ENCODE measurements around the gene TMEM250.

The TMEM250 gene

GRCh38 chr9:136098210-136098609 lies 20.5 kb downstream of the TMEM250 start:
- Histone ChIP-seq H3K27me3 (ENCODE audit: insufficient read depth, low read length) (0 out of 2 replicates have a peak, but pooled peaks cover 6% of the 10 kb centered on the region), H3K9me2 (ENCODE audit: low read depth, low read length) (no peaks in the 10 kb centered on the region), H3K79me2 (ENCODE audit: insufficient read depth, low read length) (no peaks in the 10 kb centered on the region), H3K4me1 (ENCODE audit: insufficient read depth, low read length, severe bottlenecking) (no peaks in the 10 kb centered on the region), H3K4me3 (ENCODE audit: low read depth, low read length, poor library complexity, severe bottlenecking) (no peak overlapping the region), H3K4me2 (ENCODE audit: low read length) (no peak overlapping the region), H4K20me1 (ENCODE audit: insufficient read depth, low read length) (no peaks in the 10 kb centered on the region), H3K27ac (ENCODE audit: low read depth, low read length, poor library complexity, severe bottlenecking) (no peak overlapping the region), H2AFZ (ENCODE audit: low read length) (no peak overlapping the region), H3K9ac (ENCODE audit: low read length) (no peak overlapping the region), H3K36me3 (ENCODE audit: insufficient read depth, low read length) (no peaks in the 10 kb centered on the region), H3F3A (ENCODE audit: insufficient read depth, low read length) (no peaks in the 10 kb centered on the region), H3K9me3 (ENCODE audit: low read length) (no peaks in the 10 kb centered on the region)
- TF ChIP-seq CTCF (IDR thresholded peaks at IDR 0.05; ENCODE audit: low read length) = no peak
- no peak for TF ChIP-seq EZH2 (IDR thresholded peaks at IDR 0.05; ENCODE audit: borderline replicate concordance, low read length)

DNA sequence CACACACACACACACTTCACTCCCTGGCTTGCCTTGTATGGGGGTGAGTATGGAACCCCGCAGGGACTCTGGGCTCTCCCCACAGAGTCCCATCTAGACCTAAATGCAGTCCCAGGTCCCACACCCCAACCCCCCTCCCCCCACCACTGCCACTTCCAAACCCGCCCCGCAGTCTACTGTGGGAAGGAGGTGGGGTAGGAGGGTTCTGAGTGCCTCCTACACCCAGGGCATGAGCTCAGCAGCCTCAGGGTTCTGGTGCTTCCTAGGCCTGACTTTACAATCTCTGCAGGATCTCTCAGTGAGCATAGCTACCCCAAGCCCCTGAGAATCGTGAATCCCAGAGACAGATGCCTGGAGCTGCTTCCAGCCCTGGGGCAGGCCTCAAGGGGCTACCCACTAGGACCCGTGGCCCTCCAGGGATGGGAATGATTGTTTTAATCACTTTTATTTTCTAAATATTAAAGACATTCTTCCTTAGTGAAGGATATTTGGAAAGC lies 22.1 kb downstream of the TMEM250 start:
- no peak overlapping the region for H3K27ac ChIP-seq (ENCODE audit: low read depth, low read length, poor library complexity, severe bottlenecking)
- no peaks in the 10 kb centered on the region for H3K9me3 ChIP-seq (ENCODE audit: low read length)
- no peak overlapping the region for H3K4me2 ChIP-seq (ENCODE audit: low read length)
- H4K20me1 ChIP-seq (ENCODE audit: insufficient read depth, low read length) = no peaks in the 10 kb centered on the region
- TF ChIP-seq EZH2 (IDR thresholded peaks at IDR 0.05; ENCODE audit: borderline replicate concordance, low read length) (no peak), CTCF (IDR thresholded peaks at IDR 0.05; ENCODE audit: low read length) (no peak)
- H3K27me3 ChIP-seq (ENCODE audit: insufficient read depth, low read length) = 0 out of 2 replicates have a peak, but pooled peaks cover 11% of the 10 kb centered on the region
- H3K79me2 ChIP-seq (ENCODE audit: insufficient read depth, low read length) = no peaks in the 10 kb centered on the region
- H3K36me3 ChIP-seq (ENCODE audit: insufficient read depth, low read length) = no peaks in the 10 kb centered on the region
- H3K4me1 ChIP-seq (ENCODE audit: insufficient read depth, low read length, severe bottlenecking) = no peaks in the 10 kb centered on the region
- H3K9me2 ChIP-seq (ENCODE audit: low read depth, low read length) = no peaks in the 10 kb centered on the region
- no peaks in the 10 kb centered on the region for H3F3A ChIP-seq (ENCODE audit: insufficient read depth, low read length)
- H3K9ac ChIP-seq (ENCODE audit: low read length) = no peak overlapping the region
- no peak overlapping the region for H3K4me3 ChIP-seq (ENCODE audit: low read depth, low read length, poor library complexity, severe bottlenecking)
- H2AFZ ChIP-seq (ENCODE audit: low read length) = no peak overlapping the region

DNA sequence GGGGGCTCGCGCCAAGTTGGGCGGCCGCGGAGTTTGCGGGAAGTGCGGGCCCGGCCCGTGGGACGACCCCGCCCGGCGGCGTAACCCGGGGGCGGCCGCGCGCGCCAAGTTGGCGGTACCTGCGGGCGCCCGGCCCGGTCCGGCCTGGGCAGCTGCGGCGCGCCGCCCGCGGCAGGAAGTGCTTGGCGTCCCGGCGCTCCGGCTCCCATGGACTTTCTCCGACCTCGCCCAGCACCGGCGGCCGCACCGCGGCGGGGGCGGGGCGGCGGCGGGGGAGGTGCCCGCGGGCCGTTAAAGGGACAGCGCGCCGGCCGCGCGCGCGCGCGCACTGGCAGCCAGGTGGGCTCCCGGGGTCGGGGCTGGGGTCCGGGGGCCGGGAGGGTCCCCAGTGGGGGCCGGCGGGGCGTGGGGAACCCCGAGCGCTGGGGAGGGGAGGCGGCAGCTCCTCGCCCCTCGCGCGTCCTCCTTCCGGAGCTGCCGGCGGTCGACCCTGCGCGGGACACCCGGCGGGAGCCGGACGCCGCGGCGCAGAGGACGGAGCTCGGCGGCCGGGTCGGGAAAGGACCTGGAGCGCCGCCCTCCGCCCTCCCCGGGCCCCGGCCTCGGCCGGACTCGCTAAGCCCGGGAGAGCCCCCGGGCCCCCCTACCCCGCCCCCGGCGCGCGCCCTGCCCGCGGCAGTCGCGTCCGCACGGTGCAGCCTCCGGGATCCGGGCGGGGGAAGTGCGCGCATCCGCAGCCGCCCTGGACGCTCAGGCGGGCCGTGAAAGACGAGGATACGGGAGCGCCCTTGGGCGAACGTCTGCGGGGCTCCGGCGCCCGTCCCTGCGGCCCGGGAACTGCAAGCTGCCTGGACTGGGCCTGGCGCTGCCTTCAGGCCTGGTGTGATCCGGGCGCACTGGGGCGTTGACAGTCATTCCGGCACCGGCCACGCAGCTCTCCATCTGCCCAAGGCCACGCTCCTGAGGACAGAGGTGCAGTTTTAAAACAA lies 23.3 kb downstream of the TMEM250 start, which contains the start of gene NACC2:
TSS of gene NACC2 (minus strand) at position 220 of the 989 bp plus-strand sequence. CDS start 44,768 bp downstream, outside the sequence.
- no peak within 1 kb of the TSS for H3K9ac ChIP-seq (ENCODE audit: low read length)
- no peak within 1 kb of the TSS for H3K4me3 ChIP-seq (ENCODE audit: low read depth, low read length, poor library complexity, severe bottlenecking)
- no peaks in the 10 kb centered on the region for H3F3A ChIP-seq (ENCODE audit: insufficient read depth, low read length)
- H3K4me1 ChIP-seq (ENCODE audit: insufficient read depth, low read length, severe bottlenecking) = no peaks in the 10 kb centered on the region
- TF ChIP-seq EZH2 (IDR thresholded peaks at IDR 0.05; ENCODE audit: borderline replicate concordance, low read length) (no peak), CTCF (IDR thresholded peaks at IDR 0.05; ENCODE audit: low read length) (no peak)
- H3K9me2 ChIP-seq (ENCODE audit: low read depth, low read length) = no peaks in the 10 kb centered on the region
- no peaks in the 10 kb centered on the region for H3K79me2 ChIP-seq (ENCODE audit: insufficient read depth, low read length)
- H4K20me1 ChIP-seq (ENCODE audit: insufficient read depth, low read length) = no peaks in the 10 kb centered on the region
- no peak within 1 kb of the TSS for H3K4me2 ChIP-seq (ENCODE audit: low read length)
- no peak within 1 kb of the TSS for H3K27ac ChIP-seq (ENCODE audit: low read depth, low read length, poor library complexity, severe bottlenecking)
- H3K36me3 ChIP-seq (ENCODE audit: insufficient read depth, low read length) = no peaks in the 10 kb centered on the region
- 0 out of 2 replicates have a peak, but pooled peaks cover 12% of the 10 kb centered on the region for H3K27me3 ChIP-seq (ENCODE audit: insufficient read depth, low read length)
- no peak within 1 kb of the TSS for H2AFZ ChIP-seq (ENCODE audit: low read length)
- no peaks in the 10 kb centered on the region for H3K9me3 ChIP-seq (ENCODE audit: low read length)

Data from OCI-LY1 (cell line).